ENCODE data around the gene FAM131B.

The FAM131B gene

GRCh38 chr7:143382126-143382790 is 19.7 kb upstream of the FAM131B start:
- no peak for DNase-seq (ENCODE audit: low spot score)

- DNase-seq (ENCODE audit: low spot score), result no peak
Observed at GRCh38 chr7:143381427-143382125, 19.1 kb upstream of the FAM131B start.

- peak; percentile 90 for DNase-seq (ENCODE audit: low spot score)
Observed at GRCh38 chr7:143380646-143381426, 18.3 kb upstream of the FAM131B start, which contains the start of gene ZYX. ZYX (plus strand) TSS chr7:143381345; CDS start chr7:143381572, 227 bp downstream.

GRCh38 chr7:143380260-143380645 is 17.7 kb upstream of the FAM131B start:
- DNase-seq (ENCODE audit: low spot score), result peak; percentile 88

- DNase-seq (ENCODE audit: low spot score), result no peak
Observed at GRCh38 chr7:143379611-143380259, 17.2 kb upstream of the FAM131B start.

- no peak for DNase-seq (ENCODE audit: low spot score)
Observed at GRCh38 chr7:143376396-143376795, 13.9 kb upstream of the FAM131B start.

- DNase-seq (ENCODE audit: low spot score), result peak; percentile 91
Observed at GRCh38 chr7:143375298-143376034, 13.0 kb upstream of the FAM131B start.

- no peak for DNase-seq (ENCODE audit: low spot score)
Observed at GRCh38 chr7:143374561-143374960, 12.0 kb upstream of the FAM131B start.

- no peak for DNase-seq (ENCODE audit: low spot score)
Observed at GRCh38 chr7:143373255-143373794, 10.8 kb upstream of the FAM131B start.

- DNase-seq (ENCODE audit: low spot score), result no peak
Observed at GRCh38 chr7:143372070-143372469, 9.6 kb upstream of the FAM131B start.

- DNase-seq (ENCODE audit: low spot score), result no peak
Observed at GRCh38 chr7:143369678-143370651, 7.5 kb upstream of the FAM131B start.

- no peak for DNase-seq (ENCODE audit: low spot score)
Observed at GRCh38 chr7:143368387-143368786, 5.9 kb upstream of the FAM131B start.

GRCh38 chr7:143367972-143368371 is 5.5 kb upstream of the FAM131B start:
- no peak for DNase-seq (ENCODE audit: low spot score)

GRCh38 chr7:143363016-143363937 is 764 bp upstream of the FAM131B start:
- DNase-seq (ENCODE audit: low spot score), result no peak

- no peak for DNase-seq (ENCODE audit: low spot score)
Observed at GRCh38 chr7:143361552-143362130, 872 bp downstream of the FAM131B start.

GRCh38 chr7:143360788-143361551 is 1.5 kb downstream of the FAM131B start:
- DNase-seq (ENCODE audit: low spot score), result no peak

GRCh38 chr7:143359771-143360353 is 2.7 kb downstream of the FAM131B start:
- no peak for DNase-seq (ENCODE audit: low spot score)

All from cerebellar cortex (tissue), 1 donor.